Esophagus muscularis mucosa (tissue), 4 donors: ENCODE data around the gene GPC1.

Source experiments
- CTCF ChIP-seq, 3 experiments: fragments of 200-600 bp in 2 of 3; fragments of 450-650 bp in 1 of 3; sonication (generic) in 2 of 3; IDR thresholded peaks; one replicate each; pipeline ENCODE4 v1.5.1; 2017 to 2019; ENCODE audit warnings: antibody characterized with exemption in 3 of 3, mild to moderate bottlenecking in 2 of 3, moderate library complexity in 1 of 3
- EP300 ChIP-seq: sonication (generic); formaldehyde crosslinking; IDR thresholded peaks from one replicate; pipeline ENCODE4 v1.6.1; 2017; ENCODE audit warnings: antibody characterized with exemption
- POLR2A ChIP-seq: fragments of 450-650 bp; IDR thresholded peaks from one replicate; pipeline ENCODE4 v1.6.1; 2017; ENCODE audit warnings: antibody characterized with exemption, moderate library complexity, mild to moderate bottlenecking, low read depth
- POLR2AphosphoS5 ChIP-seq, 2 donors: sonication (generic); formaldehyde crosslinking; IDR thresholded peaks; one replicate each; pipeline ENCODE4 v1.6.1; 2017; ENCODE audit warnings: antibody characterized with exemption in 2 of 2

- TF ChIP-seq CTCF (IDR thresholded peaks at IDR 0.05): no peak
- TF ChIP-seq POLR2A: no peak
- TF ChIP-seq POLR2AphosphoS5 (IDR thresholded peaks at IDR 0.05): no peak
- TF ChIP-seq EP300: no peak
Observed at GRCh38 chr2:240430595-240430994, 4.9 kb upstream of the GPC1 start.
